HG02852 (cell line): ENCODE measurements around the gene SEZ6L.

Experiments used
- ATAC-seq: cut with Tn5 transposase; IDR thresholded peaks from one replicate; pipeline ENCODE4 v1.9.1; 2021; ENCODE audit warnings: mild to moderate bottlenecking, moderate library complexity; ENCODE audit not compliant: unreplicated experiment

The SEZ6L gene

GRCh38 chr22:26239581-26239980 lies 70.3 kb downstream of the SEZ6L start:
- no peak for ATAC-seq

GRCh38 chr22:26241361-26241760 lies 72.1 kb downstream of the SEZ6L start:
- no peak for ATAC-seq

GRCh38 chr22:26245001-26245400 lies 75.7 kb downstream of the SEZ6L start:
- no peak for ATAC-seq

- no peak for ATAC-seq
Observed at GRCh38 chr22:26246552-26246951, 77.3 kb downstream of the SEZ6L start.

GRCh38 chr22:26251869-26252268 lies 82.6 kb downstream of the SEZ6L start:
- no peak for ATAC-seq

GRCh38 chr22:26259510-26259909 lies 90.2 kb downstream of the SEZ6L start:
- no peak for ATAC-seq

- no peak for ATAC-seq
Observed at GRCh38 chr22:26264162-26264561, 94.9 kb downstream of the SEZ6L start.

- ATAC-seq = no peak
Observed at GRCh38 chr22:26265281-26265680, 96.0 kb downstream of the SEZ6L start.

- no peak for ATAC-seq
Observed at GRCh38 chr22:26265909-26266308, 96.6 kb downstream of the SEZ6L start.

GRCh38 chr22:26267856-26268255 lies 98.6 kb downstream of the SEZ6L start:
- ATAC-seq = no peak

- ATAC-seq = no peak
Observed at GRCh38 chr22:26269572-26269971, 100.3 kb downstream of the SEZ6L start.

GRCh38 chr22:26271427-26271826 lies 102.2 kb downstream of the SEZ6L start:
- ATAC-seq = no peak

GRCh38 chr22:26273011-26273675 lies 103.9 kb downstream of the SEZ6L start:
- no peak for ATAC-seq

GRCh38 chr22:26276529-26277160 lies 107.4 kb downstream of the SEZ6L start:
- ATAC-seq = no peak

GRCh38 chr22:26281941-26282340 lies 112.7 kb downstream of the SEZ6L start:
- ATAC-seq = no peak

- ATAC-seq = no peak
Observed at GRCh38 chr22:26283330-26283729, 114.1 kb downstream of the SEZ6L start.

- no peak for ATAC-seq
Observed at GRCh38 chr22:26285632-26286031, 116.4 kb downstream of the SEZ6L start.

GRCh38 chr22:26286091-26286820 lies 117.0 kb downstream of the SEZ6L start:
- no peak for ATAC-seq

GRCh38 chr22:26287382-26288225 lies 118.3 kb downstream of the SEZ6L start:
- no peak for ATAC-seq

- ATAC-seq = no peak
Observed at GRCh38 chr22:26289611-26290101, 120.4 kb downstream of the SEZ6L start.
